Keratinocyte (primary cell): ENCODE measurements around the gene MYBBP1A. TPM values are rescaled to one million over a fixed set of nuclear protein-coding genes. Genes with fewer than 3 reads are reported as not detected.

ENCODE experiments used
- DNase-seq: peaks from one replicate; pipeline ENCODE4 v3.0.0-alpha.2; 2011; ENCODE audit warnings: low read depth, missing footprints, low spot score
- FAIRE-seq: peaks from 2 replicates; lab custom pipeline; 2011; peaks lifted over from hg19 to GRCh38; lab: Jason Lieb, UNC
- H2AFZ ChIP-seq: 2 replicates; pipeline ENCODE4 v1.6.0; 2012; ENCODE audit warnings: low read length, control low read depth, inconsistent platforms; ENCODE audit not compliant: control insufficient read depth
- H3K27ac ChIP-seq: 2 replicates; pipeline ENCODE4 v1.5.1; 2011; ENCODE audit warnings: low read length; ENCODE audit not compliant: control insufficient read depth, insufficient read depth
- H3K27me3 ChIP-seq: 3 replicates; pipeline ENCODE4 v1.6.0; 2011; ENCODE audit warnings: low read length; ENCODE audit not compliant: control insufficient read depth, insufficient read depth; ENCODE audit errors: extremely low read depth
- H3K36me3 ChIP-seq, 2 experiments: 2 replicates in 1 of 2; 3 replicates in 1 of 2; pipeline ENCODE4 v1.5.1; 2011; ENCODE audit warnings: low read length in 2 of 2, mild to moderate bottlenecking in 1 of 2; ENCODE audit not compliant: control insufficient read depth in 2 of 2, insufficient read depth in 2 of 2; ENCODE audit errors: extremely low read depth in 1 of 2
- H3K4me1 ChIP-seq: 3 replicates; pipeline ENCODE4 v1.5.1; 2011; ENCODE audit warnings: low read length; ENCODE audit not compliant: control insufficient read depth, insufficient read depth; ENCODE audit errors: extremely low read depth
- H3K4me2 ChIP-seq: 3 replicates; pipeline ENCODE4 v1.6.0; 2011; ENCODE audit warnings: low read depth, low read length; ENCODE audit not compliant: control insufficient read depth, insufficient read depth; ENCODE audit errors: extremely low read depth
- H3K4me3 ChIP-seq, 3 experiments: fragments of 200-600 bp in 1 of 3; sonication (generic) in 1 of 3; 2 replicates in 2 of 3; 3 replicates in 1 of 3; pipeline ENCODE4 v1.5.1; 2011 to 2016; ENCODE audit warnings: low read length in 3 of 3, mild to moderate bottlenecking in 3 of 3, control low read depth in 2 of 3, inconsistent platforms in 1 of 3, low read depth in 1 of 3, mixed read lengths in 1 of 3, mixed run types in 1 of 3, moderate library complexity in 1 of 3; ENCODE audit not compliant: control insufficient read depth in 2 of 3, insufficient read depth in 2 of 3; ENCODE audit errors: extremely low read depth in 1 of 3
- H3K79me2 ChIP-seq: 2 replicates; pipeline ENCODE4 v1.6.0; 2012; ENCODE audit warnings: low read length; ENCODE audit not compliant: control insufficient read depth, insufficient read depth
- H3K9ac ChIP-seq: 3 replicates; pipeline ENCODE4 v1.6.0; 2011; ENCODE audit warnings: low read length; ENCODE audit not compliant: control insufficient read depth, insufficient read depth; ENCODE audit errors: extremely low read depth
- H3K9me1 ChIP-seq: 3 replicates; pipeline ENCODE4 v1.6.0; 2011; ENCODE audit warnings: low read length; ENCODE audit not compliant: control insufficient read depth, insufficient read depth; ENCODE audit errors: extremely low read depth
- H3K9me3 ChIP-seq: 2 replicates; pipeline ENCODE4 v1.5.1; 2012; ENCODE audit warnings: low read depth, low read length; ENCODE audit not compliant: control insufficient read depth
- H4K20me1 ChIP-seq: 3 replicates; pipeline ENCODE4 v1.6.0; 2011; ENCODE audit warnings: low read length; ENCODE audit not compliant: control insufficient read depth, insufficient read depth; ENCODE audit errors: extremely low read depth
- CTCF ChIP-seq, 3 experiments: IDR thresholded peaks in 1 of 3; conservative IDR thresholded peaks in 1 of 3; optimal IDR thresholded peaks in 1 of 3; 2 replicates in 2 of 3; 3 replicates in 1 of 3; pipeline versions ENCODE3 to v1.5.1; 2011; ENCODE audit warnings: low read length in 3 of 3, mild to moderate bottlenecking in 3 of 3, moderate library complexity in 2 of 3, control low read depth in 1 of 3, inconsistent platforms in 1 of 3; ENCODE audit not compliant: insufficient read depth in 2 of 3; ENCODE audit errors: extremely low read depth in 1 of 3
- EZH2 ChIP-seq: IDR thresholded peaks from one replicate; pipeline ENCODE4 v1.6.1; 2012; ENCODE audit warnings: inconsistent platforms, mild to moderate bottlenecking, low read length, moderate library complexity
- dilution Hi-C: fragments of 300-500 bp; cut with MboI; formaldehyde crosslinking; loops from one replicate; pipeline ENCODE4 v1.7.0; 2020; ENCODE audit warnings: low sequenced_read_pairs; ENCODE audit not compliant: extremely low pct_ligation_motif_present
- polyA plus RNA-seq, 5 experiments: library from polyadenylated mRNA; depleted of rRNA in 3 of 5; stranded (reverse) in 3 of 5; stranded (forward) in 1 of 5; unstranded in 1 of 5; fragments of >200 nt; gene quantifications; 1 replicate in 1 of 5; 2 replicates in 3 of 5; 3 replicates in 1 of 5; pipeline versions ENCODE4 v1.2.1 to v1.2.3, GENCODE V29; 2011 to 2012; ENCODE audit warnings: missing spikeins in 2 of 5, low read depth in 1 of 5, low replicate concordance in 1 of 5

The MYBBP1A gene
- polyA plus RNA-seq, 1 donor (not counting 4 experiments of a cell fraction or from before 2014, with no cell fraction given) = 20.5 TPM

GRCh38 chr17:4594931-4595684, 39.9 kb upstream of the MYBBP1A start:
- no peak for FAIRE-seq
- no peaks in the 10 kb centered on the region for H4K20me1 ChIP-seq
- H3K79me2 ChIP-seq = no peaks in the 10 kb centered on the region
- no peaks in the 10 kb centered on the region for H3K4me1 ChIP-seq
- DNase-seq = no peak
- H3K9ac ChIP-seq = no peak overlapping the region
- dilution Hi-C loops = no loop called here
- no peak for TF ChIP-seq EZH2
- TF ChIP-seq CTCF (optimal IDR thresholded peaks at IDR 0.05 in 1 of 3, IDR thresholded peaks at IDR 0.05 in 1 of 3, conservative IDR thresholded peaks at IDR 0.05 in 1 of 3; ENCODE audit: extremely low read depth in 1 of 3, insufficient read depth in 2 of 3, low read length in 3 of 3) = no peak
- H2AFZ ChIP-seq = no peak overlapping the region
- no peak overlapping the region for H3K27ac ChIP-seq
- no peak overlapping the region for H3K4me3 ChIP-seq
- no peaks in the 10 kb centered on the region for H3K36me3 ChIP-seq
- no peaks in the 10 kb centered on the region for H3K9me1 ChIP-seq
- H3K27me3 ChIP-seq = peaks cover 32% of the 10 kb centered on the region
- H3K4me2 ChIP-seq = no peak overlapping the region
- H3K9me3 ChIP-seq = no peaks in the 10 kb centered on the region

GRCh38 chr17:4594406-4594805, 39.2 kb upstream of the MYBBP1A start:
- no peaks in the 10 kb centered on the region for H3K4me1 ChIP-seq
- no peak overlapping the region for H2AFZ ChIP-seq
- H3K27ac ChIP-seq = no peak overlapping the region
- no peak for TF ChIP-seq EZH2
- TF ChIP-seq CTCF (optimal IDR thresholded peaks at IDR 0.05 in 1 of 3, IDR thresholded peaks at IDR 0.05 in 1 of 3, conservative IDR thresholded peaks at IDR 0.05 in 1 of 3; ENCODE audit: extremely low read depth in 1 of 3, insufficient read depth in 2 of 3, low read length in 3 of 3) = no peak
- no peaks in the 10 kb centered on the region for H3K9me3 ChIP-seq
- dilution Hi-C loops = no loop called here
- no peak for DNase-seq
- H3K79me2 ChIP-seq = no peaks in the 10 kb centered on the region
- FAIRE-seq = no peak
- H3K27me3 ChIP-seq = peaks cover 28% of the 10 kb centered on the region
- no peaks in the 10 kb centered on the region for H4K20me1 ChIP-seq
- no peaks in the 10 kb centered on the region for H3K9me1 ChIP-seq
- no peak overlapping the region for H3K4me2 ChIP-seq
- H3K36me3 ChIP-seq = no peaks in the 10 kb centered on the region
- no peak overlapping the region for H3K9ac ChIP-seq
- H3K4me3 ChIP-seq = no peak overlapping the region
